Coronary artery (tissue), 2 donors: ENCODE measurements around the gene NGF.
A peak's percentile ranks its signal among the peaks of the same experiment; 100 is the strongest.

ENCODE experiments used
- DNase-seq: peaks from one replicate; pipeline ENCODE4 v3.0.0-alpha.2; 2017; ENCODE audit warnings: low spot score
- H3K27ac ChIP-seq, 2 donors: fragments of 200-600 bp; sonication (generic); one replicate each; pipeline ENCODE4 v1.5.1; 2016 to 2019
- H3K4me3 ChIP-seq: fragments of 200-600 bp; sonication (generic); 2 replicates; pipeline ENCODE4 v1.5.1; 2016; ENCODE audit warnings: mild to moderate bottlenecking, moderate library complexity
- CTCF ChIP-seq: fragments of 200-600 bp; sonication (generic); IDR thresholded peaks from one replicate; pipeline ENCODE4 v1.5.1; 2019; ENCODE audit warnings: antibody characterized with exemption

The NGF gene

GRCh38 chr1:115326419-115326818, 11.6 kb downstream of the NGF start:
- DNase-seq, result no peak
- Histone ChIP-seq H3K27ac (peak overlapping the region in 1 of 2 donors; percentile 13), H3K4me3 (no peak overlapping the region)
- no peak for TF ChIP-seq CTCF

DNA sequence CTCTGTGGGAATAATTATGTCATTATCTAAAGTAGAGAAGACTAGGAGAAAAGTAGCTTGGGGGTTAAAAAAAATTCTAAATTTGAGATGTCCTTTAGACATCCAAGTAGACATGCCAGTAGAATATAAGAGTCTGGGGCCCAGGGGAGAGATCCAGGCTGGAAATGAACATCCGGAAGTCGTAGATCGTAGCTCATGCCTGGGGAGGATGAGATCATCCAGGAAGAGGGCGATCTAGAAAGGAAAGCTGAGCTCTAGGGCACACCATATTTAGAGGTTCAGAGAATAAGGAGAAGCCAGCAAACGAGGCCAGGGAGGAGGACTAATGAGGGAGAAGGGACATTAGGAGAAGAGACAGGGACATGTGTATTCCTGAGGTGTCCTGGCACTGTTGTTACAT, 12.2 kb downstream of the NGF start:
- TF ChIP-seq CTCF, result no peak
- peak overlapping the region in 1 of 2 donors; percentile 13 for H3K27ac ChIP-seq
- DNase-seq, result no peak
- no peak overlapping the region for H3K4me3 ChIP-seq

DNA sequence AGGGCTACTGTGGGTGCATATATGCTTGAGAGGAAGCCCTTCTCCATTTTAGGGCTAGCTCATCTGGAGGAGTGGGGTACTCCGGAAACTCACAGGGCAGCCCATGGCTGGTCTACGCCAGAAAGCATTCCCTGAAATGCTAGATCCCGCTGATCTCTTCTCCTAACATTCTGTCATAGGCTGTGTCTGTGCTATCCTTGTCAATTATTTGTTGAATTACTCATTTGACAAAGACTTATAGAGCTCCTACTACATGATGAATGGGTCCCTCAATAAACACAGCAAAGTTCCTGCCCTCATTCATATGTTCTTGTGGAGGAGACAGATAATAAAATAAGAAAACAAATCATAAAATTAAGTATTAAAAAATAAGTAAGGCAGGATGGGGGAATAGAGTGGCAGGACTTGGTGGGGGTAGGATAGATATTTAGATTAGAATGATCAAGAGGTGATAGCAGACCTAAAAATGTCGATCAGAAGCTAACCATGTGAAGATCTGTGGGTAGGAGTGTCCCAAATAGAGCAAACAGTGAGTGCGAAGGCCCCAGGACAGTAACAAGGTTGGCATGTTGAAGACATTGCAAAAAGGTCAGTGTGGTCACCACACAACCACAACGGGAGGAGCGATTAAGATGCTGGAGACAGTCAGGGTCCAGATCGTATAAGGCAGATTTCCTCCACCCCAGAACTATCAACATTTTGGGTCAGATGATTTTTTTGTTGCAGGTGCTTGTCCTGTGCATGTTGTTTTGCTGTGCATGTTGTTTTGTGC, 13.2 kb downstream of the NGF start:
- Histone ChIP-seq H3K27ac (no peak overlapping the region), H3K4me3 (no peak overlapping the region)
- no peak for DNase-seq
- no peak for TF ChIP-seq CTCF

GRCh38 chr1:115323366-115324004, 14.6 kb downstream of the NGF start:
- no peak for DNase-seq
- no peak for TF ChIP-seq CTCF
- no peak overlapping the region for H3K4me3 ChIP-seq
- H3K27ac ChIP-seq, result no peak overlapping the region

- no peak overlapping the region for H3K27ac ChIP-seq
- no peak overlapping the region for H3K4me3 ChIP-seq
- no peak for TF ChIP-seq CTCF
- no peak for DNase-seq
Observed at GRCh38 chr1:115322631-115323030, 15.4 kb downstream of the NGF start.

DNA sequence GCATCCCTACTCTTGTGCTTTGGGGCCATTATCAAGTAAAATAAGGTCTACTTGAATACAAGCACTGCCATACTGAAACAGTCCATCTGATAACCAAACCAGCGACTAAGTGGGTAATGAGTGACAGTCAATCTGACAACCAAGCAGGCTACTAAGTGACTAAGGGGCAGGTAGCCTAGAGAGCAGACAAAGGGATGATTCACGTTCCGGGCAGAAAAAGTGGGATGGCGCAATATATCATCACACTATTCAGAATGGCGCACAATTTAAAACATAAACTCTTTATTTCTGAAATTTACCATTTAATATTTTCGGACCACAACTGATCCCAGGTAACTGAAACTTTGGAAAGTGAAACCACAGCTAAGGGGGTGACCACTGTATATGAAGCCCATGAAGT, 17.7 kb downstream of the NGF start:
- Histone ChIP-seq H3K4me3 (no peak overlapping the region), H3K27ac (no peak overlapping the region)
- no peak for DNase-seq
- TF ChIP-seq CTCF, result no peak

DNA sequence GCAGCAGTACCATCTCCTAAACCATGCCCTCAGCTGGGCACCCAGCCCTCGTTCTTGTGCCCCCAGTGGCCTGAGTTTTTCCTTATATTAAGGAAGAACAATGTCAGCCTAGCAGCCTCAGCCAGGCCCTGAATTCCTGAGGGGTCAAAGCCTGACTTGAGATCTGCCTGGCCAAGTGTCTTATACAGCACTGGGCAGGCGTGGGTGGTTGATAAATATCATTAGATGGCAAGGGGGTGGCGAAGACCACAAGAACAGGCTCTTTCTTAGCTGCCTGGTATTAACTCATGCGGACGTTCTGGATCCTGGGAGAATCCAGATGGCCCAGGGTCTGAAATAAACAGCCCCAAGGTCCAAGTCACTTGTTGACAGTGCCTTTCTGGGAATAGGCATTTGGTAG, 18.3 kb downstream of the NGF start:
- no peak for DNase-seq
- TF ChIP-seq CTCF, result no peak
- Histone ChIP-seq H3K4me3 (no peak overlapping the region), H3K27ac (no peak overlapping the region)
